ENCODE measurements around the gene THAP3. TPM values are rescaled to one million over a fixed set of nuclear protein-coding genes. Genes with fewer than 3 reads are reported as not detected.

Gene THAP3
- total and polyA plus RNA-seq, 2 of the 8 experiments (the other 6 are each of a cell fraction or from before 2014, with no cell fraction given): 8.2 to 15.3 TPM

DNA sequence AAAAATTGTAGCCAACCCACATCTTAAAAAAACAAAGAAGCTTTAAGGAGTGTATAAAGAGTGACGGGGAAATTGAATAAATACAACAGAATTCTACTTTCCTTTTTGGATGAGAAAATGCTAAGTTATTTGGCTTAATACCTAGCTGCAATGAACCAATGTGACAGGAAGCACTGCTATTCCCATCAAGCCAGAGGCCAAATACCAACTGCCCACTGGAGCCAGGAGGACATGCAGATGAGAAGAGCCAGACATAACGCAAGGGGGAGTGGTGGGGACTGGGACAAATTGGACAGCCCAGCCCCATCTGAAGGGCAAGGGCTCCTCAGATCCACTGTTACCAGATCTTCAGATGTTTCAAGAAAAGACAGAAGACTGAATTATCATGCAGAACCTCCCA lies 51.3 kb downstream of the THAP3 start:
- Histone ChIP-seq H3K23me2 (ENCODE audit: low read depth, low read length) (no peaks in the 10 kb centered on the region), H3K23ac (ENCODE audit: insufficient read length) (no peak overlapping the region), H2BK20ac (ENCODE audit: low read length) (no peak overlapping the region), H2BK15ac (ENCODE audit: low read length) (no peak overlapping the region), H3K4me1 (replicated peaks in 1 of 4; ENCODE audit: control insufficient read depth in 3 of 4, insufficient read depth in 4 of 4, low read length in 3 of 4) (no peaks in the 10 kb centered on the region), H3K4ac (replicated peaks; ENCODE audit: insufficient read length, low read depth, low read length) (no peak overlapping the region), H2BK5ac (ENCODE audit: low read depth, low read length) (no peak overlapping the region), H3K18ac (ENCODE audit: extremely low read depth, low read length) (no peak overlapping the region), H3K79me1 (ENCODE audit: low read depth, low read length) (peaks cover 2% of the 10 kb centered on the region; the same call in 1 of the 2 replicates), H3K56ac (replicated peaks; ENCODE audit: insufficient read length, low read depth, low read length) (no peak overlapping the region), H2BK12ac (ENCODE audit: low read depth, low read length) (no peak overlapping the region), H3K9ac (replicated peaks in 1 of 4; ENCODE audit: extremely low read depth in 1 of 4, low read depth in 3 of 4, low read length in 3 of 4) (no peak overlapping the region), H2AK5ac (ENCODE audit: low read depth, low read length) (no peak overlapping the region), H4K20me1 (replicated peaks in 1 of 2; ENCODE audit: control insufficient read depth in 1 of 2, insufficient read depth in 2 of 2, low read length in 2 of 2) (peaks cover 0 to 1% of the 10 kb centered on the region in 2 experiments), H2AFZ (ENCODE audit: low read length) (no peak overlapping the region), H3K27ac (ENCODE audit: low read depth, low read length) (no peak overlapping the region), H2BK120ac (replicated peaks; ENCODE audit: low read depth, low read length) (no peak overlapping the region), H4K91ac (replicated peaks; ENCODE audit: insufficient read length, low read length) (no peak overlapping the region), H3K4me3 (ENCODE audit: extremely low read depth in 1 of 4, insufficient read depth in 2 of 4, low read depth in 3 of 4, low read length in 4 of 4) (no peak overlapping the region), H3K9me3 (ENCODE audit: insufficient read depth in 2 of 2, low read depth in 1 of 2, low read length in 1 of 2) (no peaks in the 10 kb centered on the region), H3K79me2 (ENCODE audit: control insufficient read depth in 1 of 2, insufficient read depth in 2 of 2, low read length in 2 of 2) (peaks cover 0 to 6% of the 10 kb centered on the region in 2 experiments; a peak in 2 of 4 replicates), H4K5ac (ENCODE audit: insufficient read length, low read depth, low read length) (no peak overlapping the region), H3K36me3 (ENCODE audit: control insufficient read depth in 2 of 4, insufficient read depth in 4 of 4, low read length in 3 of 4) (peaks cover 23 to 64% (median 47%) of the 10 kb centered on the region in 4 experiments), H3K27me3 (replicated peaks in 1 of 4; ENCODE audit: control insufficient read depth in 3 of 4, extremely low read depth in 1 of 4, insufficient read depth in 3 of 4, low read length in 3 of 4) (no peaks in the 10 kb centered on the region), H3K4me2 (ENCODE audit: insufficient read depth in 1 of 2, low read depth in 2 of 2, low read length in 2 of 2) (no peak overlapping the region), H4K8ac (ENCODE audit: extremely low read depth, insufficient read depth, low read length) (no peak overlapping the region; the same call in 1 of the 2 replicates), H3K14ac (ENCODE audit: insufficient read length) (no peak overlapping the region)
- no peak for TF ChIP-seq SRF (IDR thresholded peaks at IDR 0.05; ENCODE audit: low read depth, low read length)
- CTCF ChIA-PET (ENCODE audit: partially characterized antibody): no interaction called here
- DNase-seq (ENCODE audit: low read depth in 1 of 2, low spot score in 2 of 2): no peak
- POLR2A ChIA-PET (ENCODE audit: partially characterized antibody): interaction anchor here (1.1 kb wide), 1 partner anchor 23 kb away, joined by 3 read pairs; no protein-coding TSS in a partner anchor
- FAIRE-seq: no peak
- 85% methylated on average over 2 of the region's 2 CpGs; no CpG with 5 or more reads in 1 of the 2 experiments for WGBS, 2 experiments (ENCODE audit: extremely low coverage in 1 of 2, insufficient coverage in 1 of 2, insufficient read length in 1 of 2, insufficient replicate concordance in 2 of 2, low coverage in 1 of 2, low lambda C conversion rate in 2 of 2, missing lambda C conversion rate in 1 of 2)

Other genes starting within 250 kb of the THAP3 start
- gene ACOT7, start 231.1 kb upstream of the THAP3 start, total RNA-seq (2021; fragmentation: NEBNext Ultra II Directional; extraction: Animal tissue kit (Norgen Biotek cat#: 25700)): 150 and 151 TPM in 2 replicates
- 214 and 263 TPM in 2 replicates for gene ACOT7, start 231.1 kb upstream of the THAP3 start, polyA plus RNA-seq (2011; rRNA removed)
- gene HES2, start 204.9 kb upstream of the THAP3 start, total RNA-seq (2021; fragmentation: NEBNext Ultra II Directional; extraction: Animal tissue kit (Norgen Biotek cat#: 25700)): 0.15 and 0.36 TPM in 2 replicates
- 0.53 and 0.86 TPM in 2 replicates for gene HES2, start 204.9 kb upstream of the THAP3 start, polyA plus RNA-seq (2011; rRNA removed)
- gene ESPN, start 200.1 kb upstream of the THAP3 start, total RNA-seq (2021; fragmentation: NEBNext Ultra II Directional; extraction: Animal tissue kit (Norgen Biotek cat#: 25700)): 14.8 and 16.3 TPM in 2 replicates
- 5.2 and 13.4 TPM in 2 replicates for gene ESPN, start 200.1 kb upstream of the THAP3 start, polyA plus RNA-seq (2011; rRNA removed)
- gene TNFRSF25, start 158.7 kb upstream of the THAP3 start, total RNA-seq (2021; fragmentation: NEBNext Ultra II Directional; extraction: Animal tissue kit (Norgen Biotek cat#: 25700)): 9.3 and 10.7 TPM in 2 replicates
- gene TNFRSF25, start 158.7 kb upstream of the THAP3 start, polyA plus RNA-seq (2011; rRNA removed): 19.5 and 26.1 TPM in 2 replicates
- 12.5 and 13.8 TPM in 2 replicates for gene PLEKHG5, start 133.2 kb upstream of the THAP3 start, total RNA-seq (2021; fragmentation: NEBNext Ultra II Directional; extraction: Animal tissue kit (Norgen Biotek cat#: 25700))
- 10.4 and 16.8 TPM in 2 replicates for gene PLEKHG5, start 133.2 kb upstream of the THAP3 start, polyA plus RNA-seq (2011; rRNA removed)
- 38.1 and 42.9 TPM in 2 replicates for gene NOL9, start 70.4 kb upstream of the THAP3 start, total RNA-seq (2021; fragmentation: NEBNext Ultra II Directional; extraction: Animal tissue kit (Norgen Biotek cat#: 25700))
- gene NOL9, start 70.4 kb upstream of the THAP3 start, polyA plus RNA-seq (2011; rRNA removed): 11.6 and 17.1 TPM in 2 replicates
- gene TAS1R1, start 69.6 kb upstream of the THAP3 start, total RNA-seq (2021; fragmentation: NEBNext Ultra II Directional; extraction: Animal tissue kit (Norgen Biotek cat#: 25700)): 0.13 TPM in 1 of 2 replicates, not detected in the other
- gene TAS1R1, start 69.6 kb upstream of the THAP3 start, polyA plus RNA-seq (2011; rRNA removed): 0.17 and 0.26 TPM in 2 replicates
- gene ZBTB48, start 44.9 kb upstream of the THAP3 start, total RNA-seq (2021; fragmentation: NEBNext Ultra II Directional; extraction: Animal tissue kit (Norgen Biotek cat#: 25700)): 21.4 and 28.2 TPM in 2 replicates
- 28.8 and 35.7 TPM in 2 replicates for gene ZBTB48, start 44.9 kb upstream of the THAP3 start, polyA plus RNA-seq (2011; rRNA removed)
- gene KLHL21, start 22.0 kb upstream of the THAP3 start, total RNA-seq (2021; fragmentation: NEBNext Ultra II Directional; extraction: Animal tissue kit (Norgen Biotek cat#: 25700)): 22.1 and 22.3 TPM in 2 replicates
- gene KLHL21, start 22.0 kb upstream of the THAP3 start, polyA plus RNA-seq (2011; rRNA removed): 11.9 and 25.4 TPM in 2 replicates
- 38.7 and 39.6 TPM in 2 replicates for gene PHF13, start 11.1 kb upstream of the THAP3 start, total RNA-seq (2021; fragmentation: NEBNext Ultra II Directional; extraction: Animal tissue kit (Norgen Biotek cat#: 25700))
- gene PHF13, start 11.1 kb upstream of the THAP3 start, polyA plus RNA-seq (2011; rRNA removed): 11.7 and 16.5 TPM in 2 replicates
- gene DNAJC11, start 76.9 kb downstream of the THAP3 start, total RNA-seq (2021; fragmentation: NEBNext Ultra II Directional; extraction: Animal tissue kit (Norgen Biotek cat#: 25700)): 90.9 and 92.8 TPM in 2 replicates
- gene DNAJC11, start 76.9 kb downstream of the THAP3 start, polyA plus RNA-seq (2011; rRNA removed): 43.9 and 64.3 TPM in 2 replicates
- gene CAMTA1, start 160.6 kb downstream of the THAP3 start, total RNA-seq (2021; fragmentation: NEBNext Ultra II Directional; extraction: Animal tissue kit (Norgen Biotek cat#: 25700)): 119 and 131 TPM in 2 replicates
- 47.9 and 65.0 TPM in 2 replicates for gene CAMTA1, start 160.6 kb downstream of the THAP3 start, polyA plus RNA-seq (2011; rRNA removed)

Data from H1 (cell line).